Measurements from ENCODE around the gene FOXO3. TPM values are rescaled to one million over a fixed set of nuclear protein-coding genes. Genes with fewer than 3 reads are reported as not detected.

Gene FOXO3
- total RNA-seq, 1 donor from 2014 or later, result 16.8 TPM

DNA sequence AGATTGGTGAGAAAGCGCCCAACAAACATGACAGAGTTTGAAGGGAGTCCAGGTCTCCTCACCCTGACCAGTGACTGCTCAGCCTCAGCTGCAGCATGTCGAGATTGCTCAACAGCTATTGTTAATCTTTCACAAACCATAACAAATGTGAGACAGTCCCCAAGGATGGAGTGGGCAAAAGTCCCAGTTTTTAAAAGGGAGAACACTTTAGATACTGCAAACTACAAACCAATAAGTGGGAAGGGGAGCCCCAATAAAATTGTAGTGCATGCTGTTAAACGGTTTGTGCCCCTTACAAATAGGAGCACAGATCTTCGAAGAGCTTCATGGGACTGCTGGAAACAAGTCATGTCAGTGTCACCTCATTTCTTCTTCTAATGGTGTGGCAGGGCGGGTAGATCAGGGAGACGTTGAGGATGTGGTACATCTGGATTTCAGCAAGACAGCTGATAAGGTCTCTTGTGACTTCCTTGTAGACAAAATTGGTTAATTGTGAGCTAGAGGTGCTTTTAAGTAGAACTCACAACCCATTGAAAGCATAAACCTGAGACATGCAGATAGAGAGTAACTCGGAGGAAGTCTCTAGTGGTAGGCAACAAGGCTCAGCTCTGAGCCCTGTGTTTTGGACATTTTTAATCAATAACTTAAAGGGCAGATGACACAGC, 153.5 kb downstream of the FOXO3 start:
- DNase-seq (ENCODE audit: low read depth), result peak; percentile 41
- TF ChIP-seq, protein P1, sequence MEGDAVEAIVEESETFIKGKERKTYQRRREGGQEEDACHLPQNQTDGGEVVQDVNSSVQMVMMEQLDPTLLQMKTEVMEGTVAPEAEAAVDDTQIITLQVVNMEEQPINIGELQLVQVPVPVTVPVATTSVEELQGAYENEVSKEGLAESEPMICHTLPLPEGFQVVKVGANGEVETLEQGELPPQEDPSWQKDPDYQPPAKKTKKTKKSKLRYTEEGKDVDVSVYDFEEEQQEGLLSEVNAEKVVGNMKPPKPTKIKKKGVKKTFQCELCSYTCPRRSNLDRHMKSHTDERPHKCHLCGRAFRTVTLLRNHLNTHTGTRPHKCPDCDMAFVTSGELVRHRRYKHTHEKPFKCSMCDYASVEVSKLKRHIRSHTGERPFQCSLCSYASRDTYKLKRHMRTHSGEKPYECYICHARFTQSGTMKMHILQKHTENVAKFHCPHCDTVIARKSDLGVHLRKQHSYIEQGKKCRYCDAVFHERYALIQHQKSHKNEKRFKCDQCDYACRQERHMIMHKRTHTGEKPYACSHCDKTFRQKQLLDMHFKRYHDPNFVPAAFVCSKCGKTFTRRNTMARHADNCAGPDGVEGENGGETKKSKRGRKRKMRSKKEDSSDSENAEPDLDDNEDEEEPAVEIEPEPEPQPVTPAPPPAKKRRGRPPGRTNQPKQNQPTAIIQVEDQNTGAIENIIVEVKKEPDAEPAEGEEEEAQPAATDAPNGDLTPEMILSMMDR (conservative IDR thresholded peaks at IDR 0.05; ENCODE audit: low read depth, low read length), result no peak
- H3K4me3 ChIP-seq (ENCODE audit: low read depth, low read length), result no peak overlapping the region

DNA sequence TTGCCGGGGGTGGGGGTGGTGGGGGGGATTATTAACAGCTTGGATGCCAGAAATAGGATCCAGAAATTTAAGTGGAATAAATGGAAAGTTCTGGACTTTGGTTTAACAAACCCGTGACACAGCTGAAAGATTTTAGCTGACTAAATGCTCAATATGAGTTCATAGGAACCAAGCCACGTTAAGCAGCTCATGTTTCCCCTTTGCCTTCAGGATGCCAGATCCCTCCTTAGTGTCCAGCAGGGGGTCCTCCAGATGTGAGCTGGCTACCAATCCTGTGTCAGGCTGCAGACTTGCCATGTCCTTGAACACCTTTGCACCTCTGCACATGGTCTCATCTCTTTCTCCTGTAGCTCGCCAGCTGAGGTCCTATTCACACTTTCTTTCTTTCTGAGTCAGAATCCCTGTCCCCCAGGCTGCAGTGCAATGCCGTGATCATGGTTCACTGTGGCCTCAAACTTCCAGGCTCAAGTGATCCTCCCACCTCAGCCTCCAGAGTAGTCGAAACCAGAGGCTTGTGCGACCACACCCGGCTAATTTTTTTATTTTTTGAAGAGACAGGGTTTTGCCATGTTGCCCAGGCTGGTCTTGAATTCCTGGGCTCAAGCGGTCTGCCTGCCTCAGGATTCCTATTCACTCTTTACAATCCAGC, 154.2 kb downstream of the FOXO3 start:
- TF ChIP-seq, protein P1 (conservative IDR thresholded peaks at IDR 0.05; ENCODE audit: low read depth, low read length), result peak; percentile 37
- no peak overlapping the region for H3K4me3 ChIP-seq (ENCODE audit: low read depth, low read length)
- peak; percentile 31 for DNase-seq (ENCODE audit: low read depth)

DNA sequence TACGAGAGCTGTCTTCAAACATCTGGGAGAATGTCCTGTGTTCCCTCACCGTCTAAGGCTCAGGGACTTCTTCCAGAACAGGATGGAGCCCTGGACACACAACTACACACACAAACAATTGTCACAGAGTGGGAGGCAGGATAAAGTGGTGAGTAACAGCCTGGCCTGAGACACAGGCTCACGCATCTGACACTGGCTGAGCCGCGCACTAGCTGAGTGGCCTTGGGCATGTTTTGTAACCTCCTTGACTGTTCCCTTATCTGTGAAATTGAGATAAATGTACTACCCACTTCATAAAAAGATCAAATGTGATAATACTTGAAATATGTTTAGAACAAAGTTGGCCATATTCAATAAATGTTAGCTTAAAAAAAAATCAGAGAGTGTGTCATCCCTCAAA, 155.1 kb downstream of the FOXO3 start:
- DNase-seq (ENCODE audit: low read depth), result no peak
- no peak overlapping the region for H3K4me3 ChIP-seq (ENCODE audit: low read depth, low read length)
- TF ChIP-seq, protein P1 (conservative IDR thresholded peaks at IDR 0.05; ENCODE audit: low read depth, low read length), result no peak

DNA sequence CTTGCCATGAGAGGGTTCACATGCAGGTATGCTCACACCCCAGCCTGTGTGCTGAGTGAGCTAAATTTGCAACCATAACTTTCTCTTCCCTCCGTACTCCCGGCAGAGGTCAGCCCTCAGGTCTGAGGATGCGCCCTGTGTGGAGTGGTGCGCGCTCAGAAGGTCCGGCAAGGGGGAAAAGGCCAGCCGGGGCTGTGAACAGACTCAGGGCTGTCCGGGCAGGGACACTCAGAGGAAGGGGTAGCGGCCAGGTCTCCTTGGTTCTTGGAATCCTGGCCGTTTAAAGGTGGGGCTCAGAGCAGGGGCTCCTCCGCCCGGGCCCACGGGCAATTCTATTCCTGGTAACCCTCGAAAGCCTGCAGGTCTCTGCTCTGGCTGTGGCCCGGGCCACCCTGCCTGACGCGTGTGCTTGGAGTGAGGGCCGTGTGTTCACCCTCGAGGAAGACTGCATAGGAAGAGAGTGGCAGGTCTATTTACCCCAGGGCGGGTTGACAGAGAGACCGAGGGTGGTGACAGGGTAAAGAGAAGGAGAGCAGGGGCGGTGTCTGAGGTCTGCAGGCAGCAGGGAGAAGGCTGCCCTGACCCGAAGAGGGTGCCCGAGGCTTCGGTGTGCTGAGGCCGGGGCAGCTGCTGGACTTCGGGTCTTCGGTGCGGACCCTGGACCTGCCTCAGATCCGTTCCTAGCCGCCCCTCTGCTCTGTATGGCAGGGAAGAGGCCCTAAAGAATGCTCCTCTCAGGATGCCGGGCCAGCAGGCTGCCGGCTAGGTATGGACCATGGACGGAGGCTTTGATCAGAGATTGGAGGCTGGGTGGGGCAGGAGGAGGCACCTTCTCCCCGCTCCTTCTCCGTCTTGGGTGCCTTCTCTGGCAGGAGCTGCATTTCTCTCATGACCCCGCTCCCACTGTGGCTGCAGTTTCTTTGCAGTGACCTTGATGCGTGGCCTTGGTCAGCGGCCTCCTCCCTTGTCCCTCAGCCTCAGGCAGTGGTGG, 156.4 kb downstream of the FOXO3 start:
- no peak for DNase-seq (ENCODE audit: low read depth)
- no peak overlapping the region for H3K4me3 ChIP-seq (ENCODE audit: low read depth, low read length)
- TF ChIP-seq, protein P1 (conservative IDR thresholded peaks at IDR 0.05; ENCODE audit: low read depth, low read length), result no peak

DNA sequence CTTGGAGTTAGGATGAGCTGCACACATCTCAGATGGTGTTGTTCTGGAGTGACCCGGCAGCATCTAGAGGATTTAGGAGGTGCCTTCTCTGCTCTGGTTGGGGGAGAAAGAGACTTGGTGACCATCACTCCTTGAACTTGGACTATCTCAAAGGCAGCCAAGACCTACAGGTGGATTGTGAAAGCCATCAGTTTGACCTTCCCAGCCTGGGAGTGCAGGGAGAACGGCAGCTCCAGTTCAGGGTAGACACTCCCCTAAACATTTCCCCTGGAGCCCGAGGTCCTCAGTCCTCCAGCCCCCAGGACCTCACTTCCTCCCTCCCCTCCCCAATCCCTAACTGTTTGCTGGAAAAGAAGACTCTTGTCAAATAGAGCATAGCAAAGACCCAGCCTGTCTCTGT, 158.8 kb downstream of the FOXO3 start:
- H3K4me3 ChIP-seq (ENCODE audit: low read depth, low read length), result no peak overlapping the region
- TF ChIP-seq, protein P1 (conservative IDR thresholded peaks at IDR 0.05; ENCODE audit: low read depth, low read length), result no peak
- DNase-seq (ENCODE audit: low read depth), result no peak

DNA sequence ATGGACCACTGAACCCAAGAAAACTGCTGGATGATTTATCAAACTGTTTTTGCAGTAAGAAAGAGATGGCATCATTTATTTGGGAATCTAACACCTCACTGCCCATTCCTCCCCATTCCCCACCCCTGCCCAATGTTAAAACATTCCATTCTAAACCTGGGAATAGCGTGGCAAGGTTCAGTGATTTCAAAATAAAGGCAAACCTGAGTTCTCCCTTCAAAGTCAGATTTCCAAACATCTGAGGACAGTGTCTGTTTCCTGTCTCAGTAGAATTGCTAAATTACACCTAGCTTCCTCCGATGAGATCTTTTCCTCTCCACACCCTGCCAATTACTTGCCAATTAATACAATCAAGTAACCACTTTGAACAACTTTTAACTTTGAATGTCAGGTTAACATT, 160.1 kb downstream of the FOXO3 start:
- no peak overlapping the region for H3K4me3 ChIP-seq (ENCODE audit: low read depth, low read length)
- DNase-seq (ENCODE audit: low read depth), result no peak
- TF ChIP-seq, protein P1 (conservative IDR thresholded peaks at IDR 0.05; ENCODE audit: low read depth, low read length), result no peak
